ENCODE results near the gene ZNF599.

The ZNF599 gene

DNA sequence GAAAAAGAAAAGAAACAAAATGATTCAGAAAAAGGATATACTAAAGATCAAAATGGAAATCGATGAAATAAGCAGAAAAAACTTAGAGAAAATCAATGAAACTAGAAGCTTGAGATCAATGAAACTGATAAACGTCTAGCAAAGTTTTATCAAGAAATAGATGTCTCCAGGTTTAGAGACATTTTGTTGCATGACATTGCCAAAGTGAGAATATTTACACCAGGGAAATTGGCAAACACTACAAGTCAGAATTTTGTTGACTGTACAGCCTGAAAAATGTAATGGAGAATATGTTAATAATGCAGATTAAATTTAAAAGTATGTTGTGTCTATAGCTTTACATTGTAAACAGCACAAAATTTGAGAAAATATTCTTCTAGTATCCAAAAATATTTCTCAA, 5.3 kb upstream of the ZNF599 start:
- ATAC-seq (no peak), DNase-seq (no peak)
- Mint-ChIP-seq H3K4me1 (peaks cover 3% of the 10 kb centered on the region), H3K27ac (no peak overlapping the region), H3K36me3 (ENCODE audit: low read depth) (peaks cover 2% of the 10 kb centered on the region), H3K4me3 (no peak overlapping the region), H3K9me3 (peaks cover 19% of the 10 kb centered on the region), H3K27me3 (peaks cover 4% of the 10 kb centered on the region)

DNA sequence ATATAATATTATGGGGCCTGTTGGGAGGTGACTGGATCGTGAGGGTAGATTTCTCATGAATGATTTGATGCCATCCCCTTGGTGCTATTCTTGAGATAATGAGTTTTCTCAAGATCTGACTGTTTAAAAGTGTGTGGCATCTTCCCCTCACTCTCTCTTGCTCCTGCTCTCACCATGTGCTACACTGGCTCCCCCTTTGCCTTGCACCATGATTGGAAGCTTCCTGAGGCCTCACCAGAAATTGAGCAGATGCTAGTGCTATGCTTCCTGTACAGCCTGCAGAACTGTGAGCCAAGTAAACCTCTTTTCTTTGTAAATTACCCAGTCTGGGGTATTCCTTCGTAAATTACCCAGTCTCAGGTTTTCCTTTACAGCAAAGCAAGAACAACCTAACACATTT, 1.8 kb upstream of the ZNF599 start:
- Mint-ChIP-seq H3K4me3 (no peak overlapping the region), H3K4me1 (peaks cover 20% of the 10 kb centered on the region), H3K27me3 (peaks cover 4% of the 10 kb centered on the region), H3K36me3 (ENCODE audit: low read depth) (peaks cover 8% of the 10 kb centered on the region), H3K27ac (no peak overlapping the region), H3K9me3 (peaks cover 19% of the 10 kb centered on the region)
- no peak for DNase-seq
- ATAC-seq: no peak

DNA sequence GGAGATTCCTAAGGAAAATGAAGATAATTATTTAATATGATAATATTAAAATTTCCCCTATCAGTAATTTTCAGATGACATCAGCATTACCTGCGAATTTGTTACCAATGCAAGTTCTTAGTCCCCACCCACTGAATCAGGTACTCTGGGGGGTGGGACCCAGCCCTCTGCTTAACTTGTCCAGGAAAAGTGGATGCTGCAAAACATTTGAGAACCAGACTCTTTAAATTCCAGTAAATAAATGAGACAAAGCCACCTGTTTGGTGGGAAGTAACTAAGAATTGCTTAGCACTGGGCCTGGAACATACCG, 495 bp upstream of the ZNF599 start:
- Mint-ChIP-seq H3K4me3 (peak overlapping the region; percentile 88), H3K36me3 (ENCODE audit: low read depth) (peaks cover 12% of the 10 kb centered on the region), H3K9me3 (peaks cover 19% of the 10 kb centered on the region), H3K27ac (no peak overlapping the region), H3K4me1 (peaks cover 20% of the 10 kb centered on the region), H3K27me3 (peaks cover 4% of the 10 kb centered on the region)
- ATAC-seq (no peak), DNase-seq (no peak)

DNA sequence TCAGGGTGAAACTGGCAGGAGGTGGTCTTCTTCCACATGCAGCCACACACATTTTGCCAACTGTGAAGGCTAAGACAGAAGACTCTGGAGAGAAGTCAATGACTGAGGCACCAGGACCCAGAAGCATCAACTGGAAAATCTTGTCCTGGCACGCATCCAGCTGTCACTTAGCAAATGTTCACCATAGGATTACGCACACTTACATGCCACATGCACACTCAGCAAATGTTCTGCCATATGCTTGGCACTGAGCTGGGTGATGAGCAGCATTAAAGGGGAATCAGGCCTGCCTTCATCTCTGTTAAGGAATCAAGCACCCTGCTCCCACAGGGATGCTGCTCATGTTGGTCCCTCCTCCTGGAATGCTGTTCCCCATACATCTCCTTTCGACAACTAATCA, 5.1 kb downstream of the ZNF599 start:
- no peak for ATAC-seq
- peaks cover 61% of the 10 kb centered on the region for H3K36me3 Mint-ChIP-seq (ENCODE audit: low read depth)

DNA sequence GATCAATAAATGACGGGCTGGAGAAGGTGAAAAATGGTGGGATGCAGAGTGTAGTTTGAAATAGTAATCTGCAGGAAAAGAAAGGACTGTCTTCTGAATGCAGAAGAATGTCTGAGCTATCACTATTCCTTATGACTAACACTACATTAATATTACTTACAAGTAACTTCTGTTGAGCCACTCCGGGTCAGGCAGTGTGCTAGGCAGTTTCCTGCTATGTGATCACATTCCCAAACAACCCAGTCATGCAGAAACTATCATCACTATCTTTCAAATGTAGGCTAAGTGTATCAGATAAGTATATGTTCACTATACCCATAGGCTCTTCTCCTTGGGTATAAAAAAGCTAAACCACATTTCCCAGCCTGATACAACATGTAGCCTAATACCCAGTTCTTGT, 6.6 kb downstream of the ZNF599 start:
- ATAC-seq (no peak), DNase-seq (no peak)
- H3K27ac Mint-ChIP-seq: no peak overlapping the region
- peaks cover 2% of the 10 kb centered on the region for H3K4me1 Mint-ChIP-seq
- H3K9me3 Mint-ChIP-seq: peaks cover 36% of the 10 kb centered on the region
- peaks cover 74% of the 10 kb centered on the region for H3K36me3 Mint-ChIP-seq (ENCODE audit: low read depth)
- no peaks in the 10 kb centered on the region for H3K27me3 Mint-ChIP-seq
- H3K4me3 Mint-ChIP-seq: no peak overlapping the region

More for the DNA sequence above, 5.1 kb downstream of the ZNF599 start:
- Mint-ChIP-seq H3K9me3 (peaks cover 24% of the 10 kb centered on the region), H3K27me3 (no peaks in the 10 kb centered on the region), H3K27ac (no peak overlapping the region), H3K4me1 (peaks cover 12% of the 10 kb centered on the region), H3K4me3 (no peak overlapping the region)
- DNase-seq: no peak

DNA sequence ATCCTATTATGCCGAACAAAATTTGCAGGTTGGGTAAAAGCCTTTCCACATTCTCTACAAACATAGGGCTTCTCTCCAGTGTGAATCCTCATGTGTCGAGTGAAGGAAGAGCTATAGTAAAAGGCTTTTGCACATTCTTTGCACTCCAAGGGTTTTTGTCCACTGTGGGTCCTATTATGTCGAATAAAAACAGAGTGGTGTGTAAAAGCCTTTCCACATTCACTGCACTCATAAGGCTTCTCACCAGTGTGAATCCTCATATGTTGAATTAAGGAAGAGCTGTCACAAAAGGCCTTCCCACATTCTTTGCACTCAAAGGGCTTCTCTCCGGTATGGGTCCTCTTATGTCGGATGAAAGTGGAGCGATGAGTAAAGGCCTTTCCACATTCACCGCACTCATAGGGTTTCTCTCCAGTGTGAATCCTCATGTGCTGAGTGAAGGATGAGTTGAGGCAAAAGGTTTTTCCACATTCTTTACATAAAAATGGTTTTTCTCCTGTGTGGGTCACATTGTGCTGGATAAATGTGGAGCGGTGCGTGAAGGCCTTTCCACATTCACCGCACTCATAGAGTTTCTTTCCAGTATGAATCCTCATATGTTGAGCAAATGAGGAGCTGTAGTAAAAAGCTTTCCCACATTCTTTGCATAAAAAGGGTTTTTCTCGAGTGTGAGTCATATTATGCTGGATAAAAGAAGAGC, 13.6 kb downstream of the ZNF599 start:
- no peak for DNase-seq
- Mint-ChIP-seq H3K4me3 (no peak overlapping the region), H3K36me3 (ENCODE audit: low read depth) (peaks cover 75% of the 10 kb centered on the region), H3K9me3 (peaks cover 70% of the 10 kb centered on the region), H3K27me3 (no peaks in the 10 kb centered on the region), H3K4me1 (no peaks in the 10 kb centered on the region), H3K27ac (no peak overlapping the region)
- ATAC-seq: no peak

DNA sequence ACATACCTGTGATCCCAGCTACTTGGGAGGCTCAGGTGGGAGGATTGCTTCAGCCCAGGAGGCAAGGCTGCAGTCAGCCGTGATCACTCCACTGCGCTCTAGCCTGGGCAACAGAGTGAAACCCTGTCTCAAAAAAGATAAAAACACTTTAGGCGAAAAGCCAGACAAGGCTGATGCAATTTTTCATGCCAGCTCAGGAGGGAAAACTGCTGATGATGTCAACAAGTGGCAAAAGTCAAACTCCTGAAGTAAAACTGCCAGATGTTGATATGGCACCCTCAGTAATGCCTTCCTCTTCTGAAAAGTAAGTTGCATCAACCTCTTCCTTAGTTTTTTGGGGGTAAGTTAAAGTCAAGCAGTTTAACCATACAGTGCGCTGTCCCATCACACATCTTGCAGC, 15.6 kb downstream of the ZNF599 start:
- Mint-ChIP-seq H3K4me3 (no peak overlapping the region), H3K27me3 (no peaks in the 10 kb centered on the region), H3K36me3 (ENCODE audit: low read depth) (peaks cover 68% of the 10 kb centered on the region), H3K27ac (no peak overlapping the region), H3K4me1 (no peaks in the 10 kb centered on the region), H3K9me3 (peaks cover 75% of the 10 kb centered on the region)
- DNase-seq: no peak
- no peak for ATAC-seq

DNA sequence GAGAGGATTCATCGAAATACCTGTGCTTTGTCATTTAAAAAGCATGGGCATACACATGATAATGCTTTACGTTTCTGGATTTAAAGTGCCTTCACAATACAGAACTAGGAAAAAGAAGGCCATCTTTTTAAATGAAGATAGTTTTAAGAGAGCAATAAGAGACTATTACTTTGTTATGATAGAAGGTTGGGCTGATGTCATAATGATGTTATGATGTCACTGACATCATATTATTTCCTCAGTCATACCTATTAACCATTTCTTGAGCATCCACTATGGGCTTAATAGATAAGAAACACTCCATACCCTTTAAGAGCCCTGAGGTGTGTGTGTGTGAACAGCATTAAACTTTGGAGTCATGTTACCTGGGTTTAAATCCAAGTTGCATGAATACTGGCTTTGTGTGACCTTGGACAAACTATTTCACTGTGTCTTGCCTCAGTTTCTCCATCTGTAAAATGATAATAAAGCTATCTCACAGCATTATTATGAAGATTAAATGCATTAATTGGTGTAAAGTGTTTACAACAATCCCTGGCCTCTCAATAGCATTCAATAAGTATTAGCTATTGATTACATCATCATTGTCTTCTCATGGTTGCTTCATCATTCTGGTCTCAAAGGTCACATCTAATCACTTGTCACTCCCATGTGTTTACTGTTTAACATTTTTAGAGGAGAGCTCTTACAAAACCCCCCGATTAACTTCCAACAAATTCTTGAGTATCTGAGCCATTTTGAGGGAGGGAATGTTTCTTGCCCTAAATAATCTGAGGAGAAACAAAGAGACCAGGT, 27.9 kb downstream of the ZNF599 start:
- peaks cover 83% of the 10 kb centered on the region for H3K9me3 Mint-ChIP-seq
- DNase-seq: no peak
- H3K36me3 Mint-ChIP-seq (ENCODE audit: low read depth): peaks cover 46% of the 10 kb centered on the region

DNA sequence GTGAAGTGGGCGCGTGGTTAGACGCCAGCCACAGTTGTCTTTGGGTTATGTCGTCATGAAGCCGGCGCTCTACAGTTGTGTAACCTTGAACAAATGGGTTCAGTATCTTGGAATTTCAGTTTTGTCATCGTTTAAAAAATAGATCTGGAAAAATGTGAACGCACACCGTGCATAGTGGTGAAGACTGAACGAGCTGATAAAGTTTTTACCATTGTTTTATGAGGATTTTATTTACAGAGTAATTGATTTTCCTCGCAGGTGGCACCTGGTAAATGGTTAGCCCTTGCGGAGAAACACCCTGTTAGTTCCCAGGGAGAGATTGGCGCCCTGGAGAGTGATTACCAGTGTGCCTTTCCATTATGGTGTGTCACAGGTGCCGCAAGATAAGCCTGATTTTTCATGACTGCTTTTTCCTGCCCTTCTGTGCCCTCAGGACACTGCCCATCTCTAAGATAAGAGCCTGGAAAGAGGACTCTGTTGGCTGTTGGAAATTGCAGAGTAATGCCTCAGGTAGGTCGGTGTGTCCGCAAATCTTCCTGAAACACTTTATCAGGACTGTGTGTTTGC, 38.4 kb downstream of the ZNF599 start:
- DNase-seq: no peak
- H3K9me3 Mint-ChIP-seq: peaks cover 29% of the 10 kb centered on the region
- peak overlapping the region; percentile 94 for H3K4me3 Mint-ChIP-seq
- no peaks in the 10 kb centered on the region for H3K27me3 Mint-ChIP-seq
- no peak for ATAC-seq
- peaks cover 23% of the 10 kb centered on the region for H3K4me1 Mint-ChIP-seq
- peak overlapping the region; percentile 97 for H3K27ac Mint-ChIP-seq
- H3K36me3 Mint-ChIP-seq (ENCODE audit: low read depth): peaks cover 40% of the 10 kb centered on the region

More for the DNA sequence above, 27.9 kb downstream of the ZNF599 start:
- Mint-ChIP-seq H3K27me3 (no peaks in the 10 kb centered on the region), H3K4me3 (no peak overlapping the region), H3K27ac (no peak overlapping the region), H3K4me1 (no peaks in the 10 kb centered on the region)
- ATAC-seq: no peak

DNA sequence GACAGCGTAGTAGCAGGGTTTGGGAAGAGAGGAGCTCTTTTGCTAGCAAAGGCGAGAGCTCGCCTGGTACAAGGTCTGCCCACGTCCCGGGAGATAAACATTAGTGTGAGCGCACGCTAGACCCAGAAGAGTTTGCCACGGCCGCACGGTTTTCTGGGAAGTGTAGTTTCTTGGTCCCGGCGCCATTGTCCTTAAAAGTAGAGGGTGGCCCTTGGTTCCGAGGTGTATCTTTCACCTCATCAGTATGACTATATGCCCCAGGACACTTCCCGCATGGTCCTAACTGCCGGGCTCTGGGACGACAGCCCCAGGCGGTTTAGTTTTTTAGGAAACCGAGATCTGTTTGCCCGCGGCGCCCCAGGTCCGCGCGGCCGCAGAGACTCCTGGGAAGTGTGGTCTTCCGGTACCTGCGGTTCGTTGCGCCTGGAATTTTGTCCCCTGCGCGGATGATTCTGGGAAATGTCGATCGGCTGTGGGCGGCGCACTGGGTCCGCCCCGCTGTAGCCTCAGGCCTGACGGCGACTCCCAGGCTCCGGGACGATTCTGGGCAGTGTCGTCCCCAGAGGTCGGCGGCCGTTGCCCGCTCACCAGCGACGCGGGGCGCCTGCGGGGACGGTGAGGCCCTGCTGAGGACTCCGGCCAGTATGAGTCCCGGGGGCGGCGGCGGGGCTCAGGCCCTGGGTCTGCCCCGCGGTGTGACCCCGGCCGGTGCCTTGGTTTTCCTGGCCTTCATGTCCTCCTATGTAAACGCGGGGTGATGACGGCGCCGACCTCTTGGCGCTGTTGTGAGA, 39.1 kb downstream of the ZNF599 start, which contains the start of gene ZNF181:
Gene ZNF181 (plus strand): TSS at position 498 of the 791 bp plus-strand sequence. CDS start 795 bp downstream, outside the sequence.
- H3K27ac Mint-ChIP-seq: peak within 1 kb of the TSS; percentile 97
- peaks cover 33% of the 10 kb centered on the region for H3K36me3 Mint-ChIP-seq (ENCODE audit: low read depth)
- peak; percentile 87 for ATAC-seq
- peak within 1 kb of the TSS; percentile 94 for H3K4me3 Mint-ChIP-seq
- peak; percentile 79 for DNase-seq
- H3K4me1 Mint-ChIP-seq: peaks cover 23% of the 10 kb centered on the region
- H3K27me3 Mint-ChIP-seq: peaks cover 2% of the 10 kb centered on the region
- H3K9me3 Mint-ChIP-seq: peaks cover 22% of the 10 kb centered on the region

DNA sequence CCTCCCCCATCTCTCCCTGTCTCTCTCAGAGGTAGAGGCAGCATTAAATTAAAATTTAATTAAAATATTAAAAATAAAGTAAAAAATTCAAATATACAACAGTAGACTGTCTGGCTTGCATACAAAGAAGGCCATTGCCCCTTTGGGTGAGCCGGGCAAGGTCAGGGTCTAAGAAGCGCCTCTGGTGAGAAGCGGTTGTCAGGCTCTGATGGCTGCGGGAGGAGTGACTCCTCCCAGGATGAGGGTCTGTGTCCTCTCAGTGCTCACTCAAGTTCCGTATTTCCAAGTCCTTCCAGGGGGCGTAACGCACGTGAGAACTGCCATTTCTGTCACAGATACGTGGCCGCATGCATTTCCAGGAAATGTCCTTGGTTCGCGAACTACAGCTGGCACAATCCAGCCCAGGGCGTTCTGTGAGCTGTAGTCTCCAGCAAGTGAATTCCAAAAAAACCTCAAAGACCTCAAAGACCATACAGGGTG, 39.7 kb downstream of the ZNF599 start:
- peaks cover 2% of the 10 kb centered on the region for H3K27me3 Mint-ChIP-seq
- H3K4me3 Mint-ChIP-seq: peak overlapping the region; percentile 94
- no peak for DNase-seq
- peaks cover 29% of the 10 kb centered on the region for H3K36me3 Mint-ChIP-seq (ENCODE audit: low read depth)
- peaks cover 23% of the 10 kb centered on the region for H3K4me1 Mint-ChIP-seq
- ATAC-seq: peak; percentile 3
- peak overlapping the region; percentile 97 for H3K27ac Mint-ChIP-seq
- peaks cover 18% of the 10 kb centered on the region for H3K9me3 Mint-ChIP-seq

DNA sequence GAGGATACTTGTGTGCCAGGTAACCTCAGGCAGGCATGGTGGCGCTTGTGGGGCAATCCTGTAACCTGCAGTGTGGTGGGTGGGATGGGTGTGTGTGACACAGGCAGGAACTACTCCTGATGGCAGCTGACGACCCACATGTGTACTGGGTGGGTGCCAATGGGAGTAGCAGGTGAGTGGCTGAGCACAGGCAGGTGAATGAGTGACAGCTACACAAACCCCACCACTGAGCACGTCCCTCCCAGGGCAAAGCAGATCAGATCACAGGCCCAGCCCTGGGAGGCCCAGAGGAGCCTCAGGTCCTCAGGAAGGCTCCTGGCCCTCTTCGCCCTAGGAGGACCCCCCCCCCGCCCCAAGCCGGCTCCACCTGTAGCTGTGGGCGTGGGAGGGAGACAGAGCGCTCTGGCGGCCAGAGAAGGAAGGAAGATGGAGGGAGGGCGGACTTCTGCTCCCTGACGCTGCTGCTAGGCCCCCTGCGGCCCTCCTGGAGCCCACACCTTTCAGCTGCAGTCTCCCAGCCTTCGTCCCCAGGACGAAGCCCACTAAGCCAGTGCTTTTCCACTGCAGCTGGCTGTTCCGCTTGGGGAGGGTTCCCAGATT, 40.3 kb downstream of the ZNF599 start:
- DNase-seq (no peak), ATAC-seq (no peak)
- H3K27me3 Mint-ChIP-seq: peaks cover 2% of the 10 kb centered on the region
- H3K4me3 Mint-ChIP-seq: peak overlapping the region; percentile 94
- H3K9me3 Mint-ChIP-seq: peaks cover 14% of the 10 kb centered on the region
- peaks cover 23% of the 10 kb centered on the region for H3K4me1 Mint-ChIP-seq
- H3K27ac Mint-ChIP-seq: no peak overlapping the region
- H3K36me3 Mint-ChIP-seq (ENCODE audit: low read depth): peaks cover 23% of the 10 kb centered on the region

DNA sequence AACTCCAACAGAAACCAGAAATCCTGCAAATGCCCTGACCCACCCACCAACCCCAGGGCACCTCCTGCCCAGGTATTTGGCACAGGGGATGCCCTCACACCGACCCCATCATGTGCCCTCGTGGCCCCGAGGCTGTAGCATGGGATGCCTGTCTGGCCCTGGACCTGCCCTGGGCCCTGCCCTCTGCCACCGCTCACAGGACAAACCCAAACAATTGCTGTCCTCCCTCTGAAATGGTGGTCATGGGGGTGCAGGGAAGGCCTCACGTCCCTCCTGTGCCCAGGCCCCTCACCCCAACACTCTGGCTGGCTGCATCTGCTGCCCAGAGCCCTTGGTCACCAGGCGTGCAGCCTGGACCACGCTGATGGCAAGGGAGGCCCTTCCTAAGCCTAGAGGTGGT, 41.1 kb downstream of the ZNF599 start:
- Mint-ChIP-seq H3K36me3 (ENCODE audit: low read depth) (peaks cover 16% of the 10 kb centered on the region), H3K4me3 (no peak overlapping the region), H3K4me1 (peaks cover 23% of the 10 kb centered on the region), H3K9me3 (peaks cover 14% of the 10 kb centered on the region), H3K27ac (no peak overlapping the region), H3K27me3 (peaks cover 2% of the 10 kb centered on the region)
- ATAC-seq: no peak
- DNase-seq: no peak

All from activated naive CD8-positive, alpha-beta T cell treated with anti-CD3 and anti-CD28 coated beads, Interleukin-2, amount 50 U/mL, for 24 hours (primary cell).